Glutamatergic neuron (in vitro differentiated cells): Measurements from ENCODE around the gene CTTNBP2. TPM values are rescaled to one million over a fixed set of nuclear protein-coding genes. Genes with fewer than 3 reads are reported as not detected.

Experiments
- DNase-seq: peaks from one replicate; pipeline ENCODE4 v3.0.0; 2022
- H3K27ac Mint-ChIP-seq: one replicate; pipeline ENCODE4 v1.8.0; 2020; ENCODE audit warnings: mild to moderate bottlenecking, mixed read lengths, inconsistent platforms; ENCODE audit not compliant: unreplicated experiment
- H3K27me3 Mint-ChIP-seq: one replicate; pipeline ENCODE4 v1.8.0; 2020; ENCODE audit warnings: mild to moderate bottlenecking, moderate library complexity, mixed read lengths, inconsistent platforms; ENCODE audit not compliant: unreplicated experiment
- H3K36me3 Mint-ChIP-seq: one replicate; pipeline ENCODE4 v1.8.0; 2020; ENCODE audit warnings: mild to moderate bottlenecking, mixed read lengths, inconsistent platforms; ENCODE audit not compliant: unreplicated experiment
- H3K4me1 Mint-ChIP-seq: one replicate; pipeline ENCODE4 v1.8.0; 2020; ENCODE audit warnings: mild to moderate bottlenecking, low read depth, mixed read lengths, inconsistent platforms; ENCODE audit not compliant: unreplicated experiment
- H3K4me3 Mint-ChIP-seq: one replicate; pipeline ENCODE4 v1.8.0; 2020; ENCODE audit warnings: mild to moderate bottlenecking, mixed read lengths, inconsistent platforms; ENCODE audit not compliant: unreplicated experiment
- H3K9me3 Mint-ChIP-seq: one replicate; pipeline ENCODE4 v1.8.0; 2020; ENCODE audit warnings: mild to moderate bottlenecking, moderate library complexity, mixed read lengths, inconsistent platforms; ENCODE audit not compliant: unreplicated experiment
- CTCF ChIP-seq: fragments of 200-600 bp; sonication (generic); IDR thresholded peaks from one replicate; pipeline ENCODE4 v1.5.0; 2021; ENCODE audit not compliant: partially characterized antibody, unreplicated experiment
- total RNA-seq: library from RNA; stranded (reverse); fragmentation: NEBNext Ultra II Directional; extraction: Animal tissue kit (Norgen Biotek cat#: 25700); gene quantifications from one replicate; pipeline ENCODE4 v1.2.1, GENCODE V29; 2021; ENCODE audit not compliant: unreplicated experiment

The CTTNBP2 gene
- total RNA-seq, 1 donor from 2014 or later: 22.2 TPM

- Mint-ChIP-seq H3K4me3 (no peak overlapping the region), H3K36me3 (no peaks in the 10 kb centered on the region), H3K4me1 (peaks cover 1% of the 10 kb centered on the region), H3K27me3 (no peaks in the 10 kb centered on the region), H3K9me3 (no peaks in the 10 kb centered on the region), H3K27ac (no peak overlapping the region)
- no peak for DNase-seq
- TF ChIP-seq CTCF: no peak
Measured at GRCh38 chr7:117862378-117862777, 10.9 kb downstream of the CTTNBP2 start.

- Mint-ChIP-seq H3K9me3 (no peaks in the 10 kb centered on the region), H3K36me3 (no peaks in the 10 kb centered on the region)
- TF ChIP-seq CTCF: no peak
Measured at GRCh38 chr7:117859246-117859812, 13.9 kb downstream of the CTTNBP2 start.

GRCh38 chr7:117858712-117859111 lies 14.5 kb downstream of the CTTNBP2 start:
- H3K36me3 Mint-ChIP-seq: no peaks in the 10 kb centered on the region
- no peaks in the 10 kb centered on the region for H3K4me1 Mint-ChIP-seq
- H3K9me3 Mint-ChIP-seq: no peaks in the 10 kb centered on the region
- no peak overlapping the region for H3K4me3 Mint-ChIP-seq
- DNase-seq: no peak
- no peak for TF ChIP-seq CTCF
- H3K27me3 Mint-ChIP-seq: no peaks in the 10 kb centered on the region
- H3K27ac Mint-ChIP-seq: no peak overlapping the region

More at GRCh38 chr7:117859246-117859812, 13.9 kb downstream of the CTTNBP2 start:
- DNase-seq: no peak
- Mint-ChIP-seq H3K4me3 (no peak overlapping the region), H3K4me1 (no peaks in the 10 kb centered on the region), H3K27ac (no peak overlapping the region), H3K27me3 (no peaks in the 10 kb centered on the region)

GRCh38 chr7:117857718-117858117 lies 15.5 kb downstream of the CTTNBP2 start:
- no peak for TF ChIP-seq CTCF
- Mint-ChIP-seq H3K27ac (no peak overlapping the region), H3K27me3 (no peaks in the 10 kb centered on the region), H3K4me3 (no peak overlapping the region), H3K9me3 (no peaks in the 10 kb centered on the region), H3K36me3 (no peaks in the 10 kb centered on the region), H3K4me1 (no peaks in the 10 kb centered on the region)
- DNase-seq: no peak

GRCh38 chr7:117856196-117856595 lies 17.0 kb downstream of the CTTNBP2 start:
- Mint-ChIP-seq H3K9me3 (no peaks in the 10 kb centered on the region), H3K4me1 (no peaks in the 10 kb centered on the region), H3K36me3 (no peaks in the 10 kb centered on the region), H3K4me3 (no peak overlapping the region), H3K27me3 (no peaks in the 10 kb centered on the region), H3K27ac (no peak overlapping the region)
- no peak for TF ChIP-seq CTCF
- no peak for DNase-seq
